ENCODE data around the gene FLVCR1.

The FLVCR1 gene

GRCh38 chr1:212917858-212918257, 59.8 kb downstream of the FLVCR1 start:
- Histone ChIP-seq H3K4me2 (ENCODE audit: low read length) (no peak overlapping the region), H3K9ac (no peak overlapping the region), H3K27ac (no peak overlapping the region), H3K4me3 (ENCODE audit: low read depth, low read length) (no peak overlapping the region), H3K9me3 (ENCODE audit: control insufficient read depth, low read length) (no peaks in the 10 kb centered on the region), H3K27me3 (ENCODE audit: control insufficient read depth, insufficient read depth, low read length) (no peaks in the 10 kb centered on the region), H3K4me1 (no peaks in the 10 kb centered on the region), H3K79me2 (no peaks in the 10 kb centered on the region), H2AFZ (no peak overlapping the region), H3K36me3 (ENCODE audit: control insufficient read depth, insufficient read depth, low read length) (no peaks in the 10 kb centered on the region)
- no peak for TF ChIP-seq CTCF (IDR thresholded peaks at IDR 0.05)

- TF ChIP-seq CTCF (IDR thresholded peaks at IDR 0.05), result no peak
- Histone ChIP-seq H3K36me3 (ENCODE audit: control insufficient read depth, insufficient read depth, low read length) (no peaks in the 10 kb centered on the region), H3K27me3 (ENCODE audit: control insufficient read depth, insufficient read depth, low read length) (no peaks in the 10 kb centered on the region), H3K79me2 (no peaks in the 10 kb centered on the region), H3K4me3 (ENCODE audit: low read depth, low read length) (no peak overlapping the region), H3K27ac (no peak overlapping the region), H3K4me2 (ENCODE audit: low read length) (no peak overlapping the region), H2AFZ (no peak overlapping the region), H3K9me3 (ENCODE audit: control insufficient read depth, low read length) (no peaks in the 10 kb centered on the region), H3K9ac (no peak overlapping the region), H3K4me1 (no peaks in the 10 kb centered on the region)
These were observed 60.7 kb downstream of the FLVCR1 start for GRCh38 chr1:212918824-212919223.

GRCh38 chr1:212920246-212920645, 62.2 kb downstream of the FLVCR1 start:
- Histone ChIP-seq H3K9me3 (ENCODE audit: control insufficient read depth, low read length) (no peaks in the 10 kb centered on the region), H3K36me3 (ENCODE audit: control insufficient read depth, insufficient read depth, low read length) (no peaks in the 10 kb centered on the region), H3K27ac (no peak overlapping the region), H3K4me3 (ENCODE audit: low read depth, low read length) (no peak overlapping the region), H3K4me2 (ENCODE audit: low read length) (no peak overlapping the region), H2AFZ (no peak overlapping the region), H3K4me1 (peaks cover 3% of the 10 kb centered on the region), H3K27me3 (ENCODE audit: control insufficient read depth, insufficient read depth, low read length) (no peaks in the 10 kb centered on the region), H3K79me2 (no peaks in the 10 kb centered on the region), H3K9ac (no peak overlapping the region)
- TF ChIP-seq CTCF (IDR thresholded peaks at IDR 0.05), result no peak

GRCh38 chr1:212920896-212921295, 62.8 kb downstream of the FLVCR1 start:
- Histone ChIP-seq H3K4me1 (peaks cover 3% of the 10 kb centered on the region), H3K4me3 (ENCODE audit: low read depth, low read length) (no peak overlapping the region), H3K9ac (no peak overlapping the region), H2AFZ (no peak overlapping the region), H3K27ac (no peak overlapping the region), H3K9me3 (ENCODE audit: control insufficient read depth, low read length) (no peaks in the 10 kb centered on the region), H3K36me3 (ENCODE audit: control insufficient read depth, insufficient read depth, low read length) (no peaks in the 10 kb centered on the region), H3K27me3 (ENCODE audit: control insufficient read depth, insufficient read depth, low read length) (no peaks in the 10 kb centered on the region), H3K4me2 (ENCODE audit: low read length) (no peak overlapping the region), H3K79me2 (no peaks in the 10 kb centered on the region)
- TF ChIP-seq CTCF (IDR thresholded peaks at IDR 0.05), result peak; percentile 14

GRCh38 chr1:212922016-212922415, 63.9 kb downstream of the FLVCR1 start:
- TF ChIP-seq CTCF (IDR thresholded peaks at IDR 0.05), result no peak

More at GRCh38 chr1:212922016-212922415, 63.9 kb downstream of the FLVCR1 start:
- H3K4me1 ChIP-seq, result peaks cover 3% of the 10 kb centered on the region
- H3K9ac ChIP-seq, result no peak overlapping the region
- no peaks in the 10 kb centered on the region for H3K27me3 ChIP-seq (ENCODE audit: control insufficient read depth, insufficient read depth, low read length)
- H3K79me2 ChIP-seq, result no peaks in the 10 kb centered on the region
- H2AFZ ChIP-seq, result no peak overlapping the region
- no peaks in the 10 kb centered on the region for H3K36me3 ChIP-seq (ENCODE audit: control insufficient read depth, insufficient read depth, low read length)
- H3K9me3 ChIP-seq (ENCODE audit: control insufficient read depth, low read length), result no peaks in the 10 kb centered on the region
- no peak overlapping the region for H3K27ac ChIP-seq
- H3K4me3 ChIP-seq (ENCODE audit: low read depth, low read length), result no peak overlapping the region
- no peak overlapping the region for H3K4me2 ChIP-seq (ENCODE audit: low read length)
